ENCODE results near the gene ZNF213.

GRCh38 chr16:3174618-3175148, 39.9 kb downstream of the ZNF213 start:
- TF ChIP-seq CTCF (IDR thresholded peaks at IDR 0.05 in 8 of 11, conservative IDR thresholded peaks at IDR 0.05 in 3 of 11), result no peak
- no peak for TF ChIP-seq POLR2A (IDR thresholded peaks at IDR 0.05)
- TF ChIP-seq POLR2AphosphoS5 (IDR thresholded peaks at IDR 0.05), result no peak
